8988T (cell line): ENCODE measurements around the gene VRK3.
A peak's percentile ranks its signal among the peaks of the same experiment; 100 is the strongest.
"Not testable (repeated sequence)": the region's sequence is repeated elsewhere in the genome, so short reads cannot be mapped to it uniquely, and the experiment has no call there.

ENCODE experiments used
- DNase-seq: peaks from one replicate; pipeline ENCODE4 v3.0.0; 2011

VRK3 gene, protein sequence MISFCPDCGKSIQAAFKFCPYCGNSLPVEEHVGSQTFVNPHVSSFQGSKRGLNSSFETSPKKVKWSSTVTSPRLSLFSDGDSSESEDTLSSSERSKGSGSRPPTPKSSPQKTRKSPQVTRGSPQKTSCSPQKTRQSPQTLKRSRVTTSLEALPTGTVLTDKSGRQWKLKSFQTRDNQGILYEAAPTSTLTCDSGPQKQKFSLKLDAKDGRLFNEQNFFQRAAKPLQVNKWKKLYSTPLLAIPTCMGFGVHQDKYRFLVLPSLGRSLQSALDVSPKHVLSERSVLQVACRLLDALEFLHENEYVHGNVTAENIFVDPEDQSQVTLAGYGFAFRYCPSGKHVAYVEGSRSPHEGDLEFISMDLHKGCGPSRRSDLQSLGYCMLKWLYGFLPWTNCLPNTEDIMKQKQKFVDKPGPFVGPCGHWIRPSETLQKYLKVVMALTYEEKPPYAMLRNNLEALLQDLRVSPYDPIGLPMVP

DNA sequence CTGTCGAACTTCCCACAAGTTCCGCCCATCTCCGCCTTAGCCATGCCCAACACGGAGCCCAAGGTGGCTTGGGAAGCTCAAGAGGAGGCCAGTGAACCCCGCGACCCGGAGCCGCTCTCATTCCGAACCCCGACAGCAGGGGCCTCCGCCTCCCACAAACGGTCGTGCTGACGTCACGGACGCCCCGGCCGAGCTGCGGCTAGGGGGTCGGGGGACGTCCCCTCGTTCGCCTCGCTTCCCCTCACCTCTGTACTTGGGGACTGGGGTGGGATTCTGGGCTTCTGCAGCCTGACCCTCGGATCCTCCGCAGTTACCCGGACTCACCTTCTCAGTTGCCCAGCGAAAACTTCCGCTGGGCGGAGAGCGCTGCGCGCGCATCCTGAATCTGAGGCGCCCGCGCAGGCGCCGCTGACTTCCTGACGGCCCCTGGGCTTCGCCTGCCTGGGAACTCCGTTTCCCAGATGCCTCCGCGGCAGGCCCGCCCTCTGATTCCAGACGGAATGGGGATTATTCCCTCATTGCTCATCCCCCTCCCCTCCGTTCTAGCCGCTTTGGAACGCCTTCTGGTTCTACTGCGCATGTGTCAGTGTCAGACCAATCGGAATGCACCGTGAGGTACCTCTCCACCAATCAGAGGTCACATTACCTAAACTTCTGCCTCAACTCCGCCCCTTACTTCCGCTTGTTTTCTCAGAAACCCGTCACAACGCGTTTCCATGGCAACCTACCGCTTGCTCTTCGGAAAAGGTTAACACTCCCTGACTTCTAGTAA, at the start of gene VRK3:
TSS of gene VRK3 (minus strand) at position 351 of the 772 bp plus-strand sequence. CDS start 9,210 bp downstream, outside the sequence.
- DNase-seq: peak; percentile 79

DNA sequence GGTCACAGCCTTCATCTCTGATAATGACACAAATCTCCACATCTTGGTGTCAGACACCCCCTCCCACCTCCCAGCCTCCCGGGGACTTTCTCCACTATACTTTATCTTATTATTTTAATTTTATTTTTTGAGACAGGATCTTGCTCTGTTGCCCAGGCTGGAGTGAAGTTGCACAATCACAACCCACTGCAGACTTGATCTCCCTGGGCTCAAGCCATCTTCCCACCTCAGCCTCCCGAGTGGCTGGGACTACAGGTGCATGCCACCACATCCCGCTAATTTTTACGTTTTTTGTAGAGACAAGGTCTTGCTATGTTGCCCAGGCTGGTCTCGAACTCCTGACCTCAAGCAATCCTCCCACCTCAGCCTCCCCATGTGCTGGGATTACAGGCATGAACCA, 43.2 kb upstream of the VRK3 start:
- not testable (repeated sequence) for DNase-seq

DNA sequence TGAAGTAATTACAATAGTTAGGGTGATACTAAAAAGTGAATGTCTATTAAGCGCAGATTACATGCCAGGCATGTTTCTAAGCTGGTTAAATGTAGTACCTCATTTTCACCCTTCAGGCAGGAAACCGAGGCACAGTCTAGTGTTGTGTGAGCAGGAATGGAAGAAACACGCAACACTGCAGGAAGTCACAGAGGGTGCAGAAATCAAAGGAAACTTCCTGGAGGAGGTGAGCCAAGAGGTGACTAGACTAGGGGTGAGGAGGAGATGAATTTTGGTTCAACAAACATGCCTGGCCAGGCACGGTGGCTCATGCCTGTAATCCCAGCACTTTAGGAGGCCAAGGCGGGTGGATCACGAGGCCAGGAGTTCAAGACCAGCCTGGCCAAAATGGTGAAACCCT, 42.4 kb upstream of the VRK3 start:
- no peak for DNase-seq

DNA sequence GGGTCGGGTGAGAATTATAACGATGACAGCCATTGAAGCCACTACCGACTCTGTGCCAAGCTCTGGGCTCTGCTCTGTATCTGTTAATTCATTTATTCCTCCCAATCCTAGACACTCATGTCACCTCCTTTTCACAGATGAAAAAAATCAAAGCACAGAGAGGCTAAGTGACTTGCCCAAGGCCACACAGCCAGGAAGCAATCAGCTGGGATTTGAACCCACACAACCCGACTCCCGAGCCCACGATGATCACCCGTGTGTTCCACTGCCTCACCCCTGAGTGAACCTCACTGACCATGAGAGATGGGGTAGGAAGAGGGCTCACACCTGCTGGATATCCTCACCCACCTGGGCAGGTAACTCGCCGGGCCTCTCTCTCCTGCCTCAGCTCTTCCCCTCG, 40.8 kb upstream of the VRK3 start:
- DNase-seq: no peak

DNA sequence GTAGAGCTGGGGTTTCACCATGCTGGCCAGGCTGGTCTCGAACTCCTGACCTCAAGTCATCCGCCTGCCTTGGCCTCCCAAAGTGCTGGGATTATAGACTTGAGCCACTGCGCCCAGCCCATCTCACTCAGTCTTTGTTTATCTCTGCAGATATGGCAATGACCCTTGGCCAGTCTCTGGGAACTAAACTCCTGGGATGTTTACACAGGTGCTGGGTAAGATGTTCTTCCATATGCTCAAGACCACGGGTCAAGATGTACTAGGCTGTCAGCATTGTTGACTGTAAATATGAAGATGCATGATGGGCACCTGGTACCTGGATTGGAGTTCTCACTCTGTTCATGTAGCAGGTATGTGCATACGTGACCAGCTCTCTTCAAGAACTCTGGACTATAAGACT, 36.5 kb upstream of the VRK3 start:
- DNase-seq: no peak

DNA sequence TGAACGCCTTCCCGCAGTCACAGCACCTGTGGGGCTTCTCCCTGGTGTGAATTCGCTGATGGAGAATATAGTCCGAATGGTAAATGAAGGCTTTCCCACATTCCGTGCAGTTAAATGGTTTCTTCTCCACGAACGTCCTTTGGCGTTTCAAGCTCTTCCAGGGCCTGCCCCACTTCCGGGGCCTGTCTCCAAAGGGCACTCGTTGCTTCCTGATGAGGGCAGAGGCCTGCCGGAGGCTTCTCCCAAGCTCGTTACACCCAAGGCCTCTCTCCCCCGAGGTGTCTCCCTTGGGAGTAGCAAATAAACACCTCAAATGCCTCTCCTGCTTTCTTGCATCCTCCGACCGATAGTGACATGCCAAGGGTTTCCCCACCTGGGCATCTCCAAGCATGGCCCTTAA, 34.9 kb upstream of the VRK3 start:
- DNase-seq: no peak

DNA sequence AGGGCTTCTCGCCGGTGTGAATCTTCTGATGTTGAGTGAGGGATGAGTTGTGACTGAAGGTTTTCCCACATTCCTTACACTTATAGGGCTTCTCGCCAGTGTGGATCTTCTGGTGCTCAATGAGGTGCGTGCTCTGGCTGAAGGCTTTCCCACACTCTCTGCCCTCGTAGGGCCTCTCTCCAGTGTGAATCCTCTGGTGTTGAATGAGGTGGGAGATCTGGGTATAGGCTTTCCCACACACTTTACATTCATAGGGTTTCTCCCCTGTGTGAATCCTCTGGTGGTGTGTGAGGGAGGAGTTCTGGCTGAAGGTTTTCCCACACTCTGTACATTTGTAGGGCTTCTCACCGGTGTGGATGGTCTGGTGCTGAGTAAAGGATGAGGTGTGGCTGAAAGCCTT, 33.9 kb upstream of the VRK3 start:
- no peak for DNase-seq

DNA sequence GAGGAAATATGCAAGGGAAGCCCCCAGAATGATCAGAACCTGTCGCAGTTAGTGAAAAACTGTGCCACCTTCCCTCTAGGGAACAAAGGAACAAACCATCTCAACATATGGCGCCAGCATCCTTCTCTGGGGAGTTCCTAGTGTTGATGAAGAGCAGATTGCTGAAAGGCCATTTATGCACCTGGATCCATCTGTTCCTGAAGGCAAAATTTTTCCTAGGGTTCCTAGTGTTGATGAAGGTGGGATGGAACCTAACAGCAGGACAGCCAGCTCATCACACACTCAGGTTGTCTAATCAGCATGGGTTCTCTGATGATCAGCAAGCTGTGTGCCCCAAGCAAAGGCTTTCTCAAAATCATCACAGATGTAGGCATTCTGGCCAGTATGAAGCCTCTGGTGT, 33.3 kb upstream of the VRK3 start:
- no peak for DNase-seq

DNA sequence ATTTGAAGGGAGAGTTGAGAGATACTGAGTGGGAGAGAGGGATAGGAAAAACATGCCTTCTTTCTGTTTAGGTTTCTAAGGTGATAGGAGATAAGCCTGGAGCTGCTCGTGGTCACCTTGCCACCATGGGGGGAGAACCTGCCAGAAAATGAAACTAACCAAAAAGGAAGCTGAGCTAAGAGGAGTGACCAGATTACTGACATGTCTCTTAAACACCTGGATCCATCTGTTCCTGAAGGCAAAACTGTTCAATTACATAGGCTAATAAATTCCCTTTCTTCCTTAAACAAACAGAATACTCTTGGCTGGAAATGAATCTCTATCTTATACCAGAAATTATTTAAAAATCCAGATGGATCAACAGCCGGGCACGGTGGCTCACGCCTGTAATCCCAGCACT, 27.9 kb upstream of the VRK3 start:
- DNase-seq: no peak

DNA sequence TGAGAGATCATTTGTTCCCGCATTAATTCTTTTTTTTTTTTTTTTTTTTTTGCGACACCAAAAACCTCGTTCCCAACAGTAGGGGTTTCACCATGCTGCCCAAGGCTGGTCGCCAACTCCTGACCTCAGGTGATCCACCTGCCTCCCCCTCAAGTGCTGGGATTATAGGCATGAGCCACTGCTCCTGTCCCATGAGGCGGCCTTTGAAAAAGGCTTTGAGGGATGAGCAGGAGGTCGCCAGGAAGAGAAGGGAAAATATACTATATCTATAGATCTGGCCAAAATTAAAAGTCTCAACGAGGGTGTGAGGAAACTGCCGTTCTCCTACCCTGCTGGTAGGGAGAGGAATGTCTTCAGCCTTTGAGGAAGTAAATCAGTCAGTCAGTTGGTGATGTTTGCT, 26.8 kb upstream of the VRK3 start:
- no peak for DNase-seq

DNA sequence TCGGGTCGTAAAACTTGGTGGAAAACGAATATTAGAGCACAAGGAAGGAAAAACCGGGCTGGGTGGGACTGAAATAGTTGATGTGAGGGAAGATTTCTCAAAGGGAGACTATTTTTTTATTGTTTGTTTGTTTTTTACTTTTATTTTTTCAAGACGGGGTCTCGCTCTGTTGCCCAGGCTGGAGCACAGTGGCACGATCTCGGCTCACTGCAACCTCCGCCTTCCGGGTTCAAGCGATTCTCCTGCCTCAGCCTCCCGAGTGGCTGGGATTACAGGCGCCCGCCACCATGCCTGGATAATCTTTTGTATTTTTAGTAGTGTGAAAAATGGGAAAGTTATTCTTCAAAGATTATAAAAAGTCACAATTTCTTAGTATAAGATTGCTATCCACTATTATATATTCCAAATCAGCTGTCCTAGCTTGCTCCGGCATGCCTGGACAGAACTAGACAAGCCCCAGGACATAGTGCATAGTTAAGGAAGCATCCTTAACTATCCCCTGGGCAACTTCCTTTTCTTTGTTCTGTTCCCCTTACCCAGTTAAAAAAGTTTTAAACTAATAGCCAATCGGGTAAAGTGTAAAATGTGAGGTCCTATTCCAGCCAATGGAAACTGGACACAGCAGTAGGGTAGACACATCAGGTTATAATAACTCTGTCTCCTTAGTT, 26.2 kb upstream of the VRK3 start:
- DNase-seq: not testable (repeated sequence)

DNA sequence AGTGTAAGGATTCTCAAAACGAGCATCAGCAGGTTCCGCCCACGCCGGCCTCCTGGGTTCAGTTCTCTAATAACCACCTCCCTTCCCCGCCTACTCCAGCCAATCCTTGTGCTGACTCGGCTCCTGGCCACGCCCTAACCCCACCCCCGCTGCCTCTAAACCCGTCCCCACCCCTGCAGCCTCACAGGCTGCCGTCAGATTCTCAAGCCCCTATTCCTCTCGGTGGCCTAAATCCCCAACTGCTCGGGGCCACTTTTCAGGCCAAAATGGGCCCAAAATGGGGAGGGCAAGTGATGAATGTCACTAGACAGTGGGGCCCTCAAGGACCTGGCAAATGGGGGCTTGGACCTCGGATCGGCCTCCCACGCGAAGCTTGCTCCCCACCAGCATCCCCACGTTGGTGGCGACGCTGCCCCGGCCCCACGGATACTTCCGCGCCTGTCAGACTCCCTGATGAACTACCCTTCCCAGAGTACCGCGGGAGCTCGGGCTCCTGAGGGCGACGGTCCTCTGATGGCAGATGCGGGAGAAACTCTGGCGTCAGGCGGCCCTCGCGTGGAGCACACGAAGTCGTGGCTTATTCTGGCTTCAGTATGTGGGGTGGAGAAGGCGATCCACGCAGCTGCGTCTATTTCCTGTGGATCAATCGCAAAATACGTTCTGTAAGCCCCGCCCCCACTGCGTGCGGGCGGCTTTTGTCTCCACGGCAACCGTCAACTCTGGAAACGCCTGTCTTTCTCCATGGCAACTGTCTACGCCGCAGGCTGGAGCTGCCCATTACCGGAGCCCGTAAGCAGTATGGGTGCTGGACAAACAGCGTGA, 25.4 kb upstream of the VRK3 start:
- no peak for DNase-seq

DNA sequence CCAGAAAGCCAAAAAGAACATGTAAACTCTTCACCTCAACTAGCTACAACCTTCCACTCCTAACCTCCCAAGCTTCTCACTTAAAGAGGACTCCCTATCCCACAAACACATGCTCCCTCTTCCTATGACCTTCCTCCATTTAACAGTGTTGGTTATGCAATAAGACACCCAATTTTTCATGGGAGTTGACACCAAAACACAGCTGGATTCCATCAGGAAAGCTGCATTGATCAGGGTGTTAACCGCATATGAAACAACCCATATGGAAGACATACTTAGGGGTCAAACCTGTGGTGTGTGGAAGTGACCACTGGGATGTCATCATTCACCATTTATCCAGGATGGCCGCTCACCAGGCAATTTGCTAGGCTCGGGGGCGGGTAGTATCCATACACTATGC, 22.5 kb upstream of the VRK3 start:
- no peak for DNase-seq

DNA sequence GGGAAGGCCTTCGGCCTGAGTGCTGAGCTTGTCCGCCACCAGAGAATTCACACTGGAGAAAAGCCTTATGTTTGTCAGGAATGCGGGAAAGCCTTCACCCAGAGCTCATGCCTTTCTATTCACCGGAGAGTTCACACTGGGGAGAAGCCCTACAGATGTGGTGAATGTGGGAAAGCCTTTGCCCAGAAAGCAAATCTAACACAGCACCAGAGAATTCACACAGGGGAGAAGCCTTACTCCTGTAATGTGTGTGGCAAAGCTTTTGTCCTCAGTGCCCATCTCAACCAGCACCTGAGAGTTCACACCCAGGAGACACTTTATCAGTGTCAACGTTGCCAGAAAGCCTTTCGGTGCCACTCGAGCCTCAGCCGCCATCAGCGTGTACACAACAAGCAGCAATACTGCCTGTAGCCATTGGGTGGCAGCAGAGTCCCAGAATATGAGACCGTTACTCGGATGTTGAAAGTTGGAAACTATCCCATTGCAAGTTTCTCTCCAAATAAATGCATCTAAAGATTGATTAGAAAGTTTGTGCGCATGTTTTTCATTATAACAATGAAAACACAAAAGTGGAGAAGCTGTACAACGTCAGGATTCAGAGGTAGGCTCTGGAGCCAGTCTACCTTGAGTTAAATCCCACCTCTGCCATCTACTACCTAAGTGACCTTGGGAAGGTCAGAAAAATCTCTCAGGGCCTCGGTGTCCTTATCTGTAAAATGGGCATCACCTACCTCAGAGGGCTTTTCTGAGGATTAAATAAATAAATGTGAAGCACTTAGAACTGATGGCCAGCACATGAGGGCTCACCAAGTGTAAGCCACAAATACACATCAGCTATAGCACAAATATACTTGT, 21.7 kb upstream of the VRK3 start:
- no peak for DNase-seq

DNA sequence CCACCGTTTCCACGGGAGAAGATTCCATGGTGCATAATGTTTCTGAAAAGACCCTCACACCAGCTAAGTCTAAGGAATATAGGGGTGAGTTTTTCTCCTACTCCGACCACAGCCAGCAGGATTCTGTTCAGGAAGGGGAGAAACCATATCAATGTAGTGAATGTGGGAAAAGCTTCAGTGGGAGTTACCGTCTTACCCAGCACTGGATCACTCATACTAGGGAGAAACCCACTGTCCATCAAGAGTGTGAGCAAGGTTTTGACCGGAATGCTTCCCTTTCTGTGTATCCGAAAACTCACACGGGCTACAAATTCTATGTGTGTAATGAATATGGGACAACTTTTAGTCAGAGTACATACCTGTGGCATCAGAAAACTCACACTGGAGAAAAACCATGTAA, 19.8 kb upstream of the VRK3 start:
- no peak for DNase-seq

DNA sequence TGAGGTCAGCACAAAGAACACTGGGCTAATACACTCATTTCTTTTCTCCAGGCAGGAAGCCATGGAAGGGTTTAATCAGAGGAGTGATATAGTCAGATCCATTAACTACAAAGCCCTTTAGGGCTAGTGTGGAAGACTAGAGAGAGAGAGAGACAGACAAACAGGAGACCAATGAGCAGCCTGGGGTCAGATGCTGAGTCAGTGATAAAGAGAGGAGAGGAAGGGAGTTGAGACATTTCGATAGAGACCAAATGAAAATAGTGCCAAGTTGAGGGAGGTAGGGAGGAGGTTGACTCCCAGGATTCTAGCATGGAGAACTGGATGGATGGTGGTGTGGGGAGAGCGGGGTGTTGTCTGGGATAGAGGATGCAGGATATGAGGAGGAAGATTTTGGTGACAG, 18.8 kb upstream of the VRK3 start:
- DNase-seq: no peak

DNA sequence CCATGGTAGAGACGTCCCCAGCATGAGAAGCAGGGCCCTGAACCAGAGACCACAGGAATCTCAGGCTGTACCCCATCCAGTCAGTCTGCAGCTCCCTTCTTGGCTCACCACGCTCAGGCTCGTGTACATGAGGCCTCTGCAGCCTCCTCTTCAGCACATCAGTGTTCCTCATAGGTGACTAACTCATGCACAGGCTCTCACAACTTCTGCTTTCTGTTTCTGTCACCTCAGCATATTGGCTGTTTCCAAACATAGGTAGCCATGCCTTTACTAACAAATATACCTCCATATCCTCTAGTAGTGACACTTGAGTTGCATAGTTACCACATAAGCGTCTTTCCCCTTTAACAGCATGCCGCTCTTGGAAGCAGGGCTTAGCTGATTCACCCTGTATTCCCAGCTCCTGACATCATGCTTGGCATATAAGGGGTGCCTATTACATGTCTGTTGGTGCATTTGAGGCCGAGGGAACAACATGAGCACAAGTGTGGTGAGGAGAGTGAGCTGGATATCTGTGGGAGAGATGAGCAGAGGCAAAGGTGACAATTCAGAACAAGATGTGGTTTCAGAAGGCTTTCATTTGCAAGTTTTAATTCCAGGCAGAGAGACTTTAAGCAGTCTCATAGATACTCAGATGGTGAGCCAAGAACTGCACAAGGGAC, 17.3 kb upstream of the VRK3 start:
- DNase-seq: no peak

DNA sequence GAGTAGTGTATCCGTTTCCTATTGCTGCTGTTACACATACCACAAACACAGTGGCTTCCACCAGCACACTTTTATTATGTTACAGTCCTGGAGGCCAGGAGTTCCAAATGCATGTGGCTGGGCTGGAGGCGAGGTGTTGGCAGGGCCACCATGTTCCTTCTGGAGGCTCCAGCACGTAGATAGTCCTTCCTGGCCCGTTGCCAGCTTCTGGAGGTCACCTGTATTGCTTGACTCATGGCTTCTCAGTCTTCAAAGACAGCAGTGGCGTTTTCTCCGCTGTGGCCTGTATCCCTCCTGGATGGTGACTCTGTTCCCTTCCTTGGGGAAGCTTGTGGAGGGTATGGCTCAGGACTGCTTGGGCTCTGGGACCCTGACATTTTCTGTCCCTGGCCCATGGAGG, 15.8 kb upstream of the VRK3 start:
- DNase-seq: no peak

DNA sequence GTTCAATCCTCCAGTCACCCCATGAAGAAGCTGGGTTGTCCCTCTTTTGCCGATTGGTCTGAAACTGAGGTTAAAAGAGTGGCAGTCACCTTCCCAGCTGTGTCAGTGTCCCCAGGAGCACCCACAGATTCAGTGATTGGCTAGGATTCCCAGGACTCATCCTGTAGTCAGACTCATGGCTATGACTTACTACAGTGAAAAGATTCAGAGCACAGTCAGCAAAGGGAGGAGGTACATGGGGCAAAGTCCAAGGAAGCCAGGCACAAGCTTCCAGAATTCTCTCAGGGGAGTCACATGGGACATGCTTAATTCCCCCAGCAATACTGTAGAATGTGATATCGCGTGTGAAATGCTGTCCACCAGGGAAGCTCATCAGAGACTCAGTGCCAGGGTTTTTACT, 14.8 kb upstream of the VRK3 start:
- no peak for DNase-seq

DNA sequence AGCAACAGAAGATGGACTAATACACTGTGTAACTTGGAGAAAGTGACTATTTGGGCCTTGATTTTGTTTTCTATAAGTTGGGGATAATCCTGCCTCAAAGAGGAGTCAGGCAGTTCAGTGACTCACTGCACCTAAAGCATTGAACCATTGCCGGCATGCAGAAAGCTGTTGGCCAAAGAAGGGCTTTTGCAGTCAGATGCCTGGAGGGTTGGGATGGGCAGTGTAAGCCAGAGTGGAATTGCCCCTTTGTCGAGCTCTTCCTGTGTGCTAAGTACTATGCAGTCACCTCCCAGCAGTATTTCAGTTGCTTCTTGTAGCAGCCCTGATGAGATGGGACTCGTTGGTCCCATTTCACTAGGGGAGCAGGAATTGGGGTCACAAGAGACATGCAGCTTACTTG, 11.7 kb upstream of the VRK3 start:
- no peak for DNase-seq

DNA sequence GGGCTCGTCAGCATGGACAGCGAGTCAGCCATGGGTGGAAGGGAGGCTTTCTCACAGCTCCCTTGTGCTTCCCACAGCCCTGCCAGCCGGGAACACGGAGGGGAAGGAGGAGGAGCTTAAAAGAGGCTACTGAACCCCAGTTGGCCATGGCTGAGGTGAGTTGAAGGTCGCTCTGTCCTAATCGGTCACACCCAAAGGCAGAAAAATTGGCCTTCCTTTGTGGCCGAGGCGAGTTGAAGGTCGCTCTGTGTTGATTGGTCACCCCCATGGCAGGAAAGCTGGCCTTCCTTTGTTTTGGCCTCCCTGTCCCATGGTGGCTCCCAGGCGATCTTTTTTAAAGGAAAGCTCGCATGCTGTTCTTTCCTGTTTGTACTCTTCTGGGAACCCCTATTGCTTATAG, 5.8 kb upstream of the VRK3 start:
- no peak for DNase-seq
